ENCODE results near the gene SV2C. TPM values are rescaled to one million over a fixed set of nuclear protein-coding genes. Genes with fewer than 3 reads are reported as not detected.

The SV2C gene
- total RNA-seq, 4 donors from 2014 or later, result 0.06 to 0.36 (median 0.13) TPM

- no peak for ATAC-seq (ENCODE audit: low FRiP score)
- DNase-seq (ENCODE audit: low spot score), result no peak
These were observed 81.8 kb downstream of the SV2C start for GRCh38 chr5:76165029-76165428.

GRCh38 chr5:76165711-76166374, 82.7 kb downstream of the SV2C start:
- TF ChIP-seq CTCF (IDR thresholded peaks at IDR 0.05), result no peak
- ATAC-seq (ENCODE audit: low FRiP score) (no peak), DNase-seq (ENCODE audit: low spot score) (no peak)

More at GRCh38 chr5:76165029-76165428, 81.8 kb downstream of the SV2C start:
- no peak for TF ChIP-seq CTCF (IDR thresholded peaks at IDR 0.05)

- DNase-seq (ENCODE audit: low spot score) (no peak), ATAC-seq (ENCODE audit: low FRiP score) (no peak)
- TF ChIP-seq CTCF (IDR thresholded peaks at IDR 0.05), result no peak
These were observed 83.8 kb downstream of the SV2C start for GRCh38 chr5:76166886-76167576.

GRCh38 chr5:76169146-76169905, 86.1 kb downstream of the SV2C start:
- TF ChIP-seq CTCF (IDR thresholded peaks at IDR 0.05), result no peak
- DNase-seq (ENCODE audit: low spot score) (no peak), ATAC-seq (ENCODE audit: low FRiP score) (no peak)

- ATAC-seq (ENCODE audit: low FRiP score) (no peak), DNase-seq (ENCODE audit: low spot score) (no peak)
- no peak for TF ChIP-seq CTCF (IDR thresholded peaks at IDR 0.05)
These were observed 90.9 kb downstream of the SV2C start for GRCh38 chr5:76174101-76174500.

GRCh38 chr5:76175051-76175666, 92.0 kb downstream of the SV2C start:
- no peak for ATAC-seq (ENCODE audit: low FRiP score)
- no peak for TF ChIP-seq CTCF (IDR thresholded peaks at IDR 0.05)
- no peak for DNase-seq (ENCODE audit: low spot score)
